Smooth muscle cell (in vitro differentiated cells): ENCODE results near the gene SERPINA3. TPM values are rescaled to one million over a fixed set of nuclear protein-coding genes. Genes with fewer than 3 reads are reported as not detected.

Experiments
- DNase-seq: peaks from one replicate; lab custom pipeline; 2025; ENCODE audit not compliant: unreplicated experiment; lab: John Stamatoyannopoulos, UW
- H2AFZ ChIP-seq: fragments of 200-600 bp; sonication (generic); 2 replicates; pipeline ENCODE4 v1.6.0; 2016; ENCODE audit warnings: antibody characterized with exemption, low read depth, mild to moderate bottlenecking
- H3F3A ChIP-seq: fragments of 200-600 bp; sonication (generic); 2 replicates; pipeline ENCODE4 v1.6.0; 2017; ENCODE audit warnings: antibody characterized with exemption, low read depth
- H3K27ac ChIP-seq: fragments of 200-600 bp; sonication (generic); 2 replicates; pipeline ENCODE4 v1.5.1; 2016; ENCODE audit warnings: low read depth, mild to moderate bottlenecking
- H3K27me3 ChIP-seq: fragments of 200-600 bp; sonication (generic); 2 replicates; pipeline ENCODE4 v1.6.1; 2016; ENCODE audit warnings: low read depth, mild to moderate bottlenecking
- H3K36me3 ChIP-seq: fragments of 200-600 bp; sonication (generic); 2 replicates; pipeline ENCODE4 v1.5.1; 2016; ENCODE audit warnings: low read depth
- H3K4me1 ChIP-seq: fragments of 200-600 bp; sonication (generic); 2 replicates; pipeline ENCODE4 v1.5.1; 2016; ENCODE audit warnings: low read depth
- H3K4me2 ChIP-seq: fragments of 200-600 bp; sonication (generic); 2 replicates; pipeline ENCODE4 v1.6.0; 2016; ENCODE audit warnings: mild to moderate bottlenecking
- H3K4me3 ChIP-seq: fragments of 200-600 bp; sonication (generic); 2 replicates; pipeline ENCODE4 v1.5.1; 2016; ENCODE audit warnings: mild to moderate bottlenecking
- H3K79me2 ChIP-seq: fragments of 200-600 bp; sonication (generic); 2 replicates; pipeline ENCODE4 v1.6.0; 2016; ENCODE audit warnings: low read depth, mild to moderate bottlenecking
- H3K9ac ChIP-seq: fragments of 200-600 bp; sonication (generic); 2 replicates; pipeline ENCODE4 v1.6.0; 2016; ENCODE audit warnings: low read depth
- H3K9me3 ChIP-seq: fragments of 200-600 bp; sonication (generic); replicated peaks from 2 replicates; pipeline ENCODE4 v1.5.1; 2016; ENCODE audit warnings: low read depth
- H4K20me1 ChIP-seq: fragments of 200-600 bp; sonication (generic); 2 replicates; pipeline ENCODE4 v1.6.0; 2016; ENCODE audit warnings: low read depth
- CTCF ChIP-seq: fragments of 200-600 bp; sonication (generic); IDR thresholded peaks from 2 replicates; pipeline ENCODE4 v1.5.1; 2017; ENCODE audit warnings: borderline replicate concordance, mild to moderate bottlenecking, antibody characterized with exemption; ENCODE audit not compliant: insufficient read depth, poor library complexity, severe bottlenecking
- WGBS: methylation state at CpG from one replicate; pipeline ENCODE4 v1.1.7; 2016; ENCODE audit warnings: low lambda C conversion rate; 5-methylcytosine and 5-hydroxymethylcytosine counted together
- polyA plus RNA-seq: library from polyadenylated mRNA; unstranded; fragments of >200 nt; fragmentation: Nextera tagmentation; extraction: Ambion mirVana; gene quantifications from 2 replicates; pipeline ENCODE4 v1.2.1, GENCODE V29; 2016
- total RNA-seq: library from RNA; depleted of rRNA; stranded (reverse); fragments of >200 nt; gene quantifications from 2 replicates; pipeline ENCODE4 v1.2.3, GENCODE V29; 2014

The SERPINA3 gene
- total and polyA plus RNA-seq, 2 experiments from 2014 or later = 0.45 to 3.2 TPM

- Histone ChIP-seq H4K20me1 (no peaks in the 10 kb centered on the region), H3F3A (no peaks in the 10 kb centered on the region), H3K79me2 (no peaks in the 10 kb centered on the region), H3K27ac (no peak overlapping the region), H3K4me1 (peaks cover 6% of the 10 kb centered on the region), H3K4me2 (no peak overlapping the region), H3K9ac (no peak overlapping the region), H3K9me3 (peaks cover 3% of the 10 kb centered on the region), H3K36me3 (no peaks in the 10 kb centered on the region), H3K4me3 (no peak overlapping the region), H2AFZ (no peak overlapping the region), H3K27me3 (no peaks in the 10 kb centered on the region)
- TF ChIP-seq CTCF = no peak
- WGBS = 91% methylated on average over 20 of the region's 20 CpGs
- DNase-seq = no peak
These were observed 1.8 kb downstream of the SERPINA3 start for GRCh38 chr14:94613720-94614644.

GRCh38 chr14:94614802-94615201 is 2.6 kb downstream of the SERPINA3 start:
- Histone ChIP-seq H3K4me1 (peaks cover 6% of the 10 kb centered on the region), H3K79me2 (no peaks in the 10 kb centered on the region), H3K27ac (no peak overlapping the region), H2AFZ (no peak overlapping the region), H3F3A (no peaks in the 10 kb centered on the region), H3K4me2 (no peak overlapping the region), H3K9me3 (peaks cover 3% of the 10 kb centered on the region), H3K9ac (no peak overlapping the region), H3K4me3 (no peak overlapping the region), H4K20me1 (no peaks in the 10 kb centered on the region), H3K27me3 (no peaks in the 10 kb centered on the region), H3K36me3 (no peaks in the 10 kb centered on the region)
- DNase-seq = no peak
- WGBS = 92% methylated on average over 7 of the region's 7 CpGs
- no peak for TF ChIP-seq CTCF

- no peak for DNase-seq
- H3K27ac ChIP-seq = no peak overlapping the region
- H3K4me2 ChIP-seq = no peak overlapping the region
- H3K4me1 ChIP-seq = peaks cover 6% of the 10 kb centered on the region
- no peak for TF ChIP-seq CTCF
- H3K79me2 ChIP-seq = no peaks in the 10 kb centered on the region
- peaks cover 3% of the 10 kb centered on the region for H3K9me3 ChIP-seq
- no peak overlapping the region for H3K4me3 ChIP-seq
- no peak overlapping the region for H2AFZ ChIP-seq
- H3K9ac ChIP-seq = no peak overlapping the region
- no peaks in the 10 kb centered on the region for H4K20me1 ChIP-seq
- WGBS = 92% methylated on average over 3 of the region's 3 CpGs
- no peaks in the 10 kb centered on the region for H3K36me3 ChIP-seq
- H3K27me3 ChIP-seq = no peaks in the 10 kb centered on the region
- no peaks in the 10 kb centered on the region for H3F3A ChIP-seq
These were observed 3.1 kb downstream of the SERPINA3 start for GRCh38 chr14:94615254-94615653.
